Amniotic epithelial cell (primary cell): ENCODE data around the gene ARHGAP20.
A peak's percentile ranks its signal among the peaks of the same experiment; 100 is the strongest.
"Not testable (repeated sequence)": the region's sequence is repeated elsewhere in the genome, so short reads cannot be mapped to it uniquely, and the experiment has no call there.

ENCODE experiments used
- DNase-seq: peaks from one replicate; pipeline ENCODE4 v3.0.0-alpha.2; 2010; ENCODE audit warnings: low read depth

ARHGAP20 gene

DNA sequence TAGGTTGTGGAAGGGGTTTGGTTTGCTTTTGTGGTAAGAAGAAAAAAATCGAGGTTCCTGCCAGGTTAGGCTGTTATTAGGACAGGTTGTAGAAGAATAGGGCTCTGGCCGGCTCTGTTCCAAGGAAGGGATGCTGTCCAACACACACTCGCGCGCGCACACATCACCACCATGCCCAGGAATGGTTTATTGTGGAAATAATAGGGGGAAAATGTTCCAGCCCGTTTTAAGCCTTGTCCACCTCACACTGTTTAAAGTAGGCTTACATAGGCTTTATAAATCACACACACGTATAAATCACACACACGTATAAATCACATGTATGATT is 1.2 kb upstream of the ARHGAP20 start:
- no peak for DNase-seq

DNA sequence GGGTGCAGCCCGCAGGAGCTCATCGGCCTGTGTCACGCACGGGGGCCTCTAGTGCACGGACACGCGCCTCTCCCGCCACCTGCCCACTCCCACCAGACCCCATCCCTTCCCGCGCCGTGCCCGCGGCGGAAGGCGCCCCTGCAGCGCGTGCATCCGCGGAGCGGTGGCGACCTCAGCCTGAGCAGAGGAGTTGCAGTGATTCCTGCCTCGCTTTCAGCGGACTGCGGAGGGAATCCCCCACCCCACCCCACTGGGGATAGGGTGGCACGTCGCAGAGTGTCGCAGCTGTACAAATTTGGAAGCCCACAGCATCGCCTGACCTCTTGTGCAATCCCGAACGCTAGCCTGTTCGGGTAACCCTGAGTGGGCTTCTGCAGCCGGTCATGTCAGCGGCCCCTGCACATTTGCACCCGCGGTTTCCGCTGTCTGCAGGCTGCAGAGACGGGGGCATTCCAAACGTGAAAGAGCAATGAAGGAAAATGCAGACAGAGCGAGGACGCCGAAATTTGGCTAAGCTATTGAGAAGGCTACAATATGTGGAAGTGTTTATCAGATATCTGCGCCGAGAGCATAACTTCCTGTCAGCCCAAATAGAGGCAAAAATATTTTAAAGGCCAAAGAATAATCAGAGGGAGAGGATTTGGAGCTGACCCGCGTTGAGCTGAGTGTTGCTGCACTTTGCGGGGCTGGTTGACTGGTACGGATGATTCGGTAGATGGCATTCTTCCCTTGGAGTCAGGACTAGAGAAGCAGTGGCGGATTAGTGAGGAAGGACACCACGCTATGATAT is 617 bp upstream of the ARHGAP20 start:
- DNase-seq = peak; percentile 72

DNA sequence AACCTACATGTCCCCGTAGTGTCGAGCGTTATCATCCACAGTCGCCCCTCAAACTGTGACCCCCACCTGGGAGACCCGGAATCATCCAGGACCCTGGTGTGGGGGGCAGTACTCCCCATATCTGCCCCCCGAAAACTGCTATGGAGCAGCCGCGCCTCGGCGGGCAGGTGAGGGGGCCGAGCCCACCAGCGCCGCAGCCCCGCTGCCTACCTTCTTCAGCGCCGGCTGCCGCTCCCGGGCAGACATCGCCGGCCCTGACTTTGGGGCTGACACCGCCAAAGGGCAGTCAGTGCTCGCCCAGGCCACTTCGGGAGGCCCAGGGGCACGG is 825 bp downstream of the ARHGAP20 start:
- no peak for DNase-seq

DNA sequence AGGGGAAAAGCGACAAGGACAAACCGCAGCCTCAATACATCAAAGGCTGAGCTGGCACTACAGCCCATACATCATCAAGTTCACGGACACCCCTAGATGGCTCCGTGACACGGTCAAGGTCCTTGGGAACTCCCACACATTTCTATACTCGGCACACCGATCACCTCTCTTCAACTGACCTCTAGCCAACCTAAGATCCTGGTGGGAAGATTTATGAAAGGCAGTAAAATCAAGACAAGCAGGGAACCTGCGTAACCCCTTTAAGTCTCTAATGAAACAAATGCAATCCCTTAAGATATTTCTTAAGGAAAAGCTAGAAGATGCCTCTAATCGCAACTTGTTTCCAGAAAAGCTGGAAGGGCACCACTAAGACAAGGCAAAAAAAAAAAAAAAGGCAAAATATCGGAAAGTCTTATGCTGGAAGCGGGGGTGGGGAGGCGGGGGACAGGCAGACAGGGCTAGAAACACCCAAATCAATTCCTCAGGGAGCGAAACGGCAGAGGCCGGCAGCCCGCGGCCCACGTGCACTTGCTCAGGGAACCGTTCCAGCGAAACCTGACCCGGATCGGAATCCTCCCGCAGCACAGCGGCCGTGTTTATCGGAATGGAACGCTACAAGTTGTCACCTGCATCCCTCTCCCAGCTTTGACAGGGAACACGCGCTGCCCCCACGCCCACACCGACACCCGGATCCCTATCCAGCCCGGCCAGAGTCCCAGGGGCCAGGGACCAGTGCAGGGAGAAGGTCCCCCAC is 1.4 kb downstream of the ARHGAP20 start:
- DNase-seq = peak; percentile 39

DNA sequence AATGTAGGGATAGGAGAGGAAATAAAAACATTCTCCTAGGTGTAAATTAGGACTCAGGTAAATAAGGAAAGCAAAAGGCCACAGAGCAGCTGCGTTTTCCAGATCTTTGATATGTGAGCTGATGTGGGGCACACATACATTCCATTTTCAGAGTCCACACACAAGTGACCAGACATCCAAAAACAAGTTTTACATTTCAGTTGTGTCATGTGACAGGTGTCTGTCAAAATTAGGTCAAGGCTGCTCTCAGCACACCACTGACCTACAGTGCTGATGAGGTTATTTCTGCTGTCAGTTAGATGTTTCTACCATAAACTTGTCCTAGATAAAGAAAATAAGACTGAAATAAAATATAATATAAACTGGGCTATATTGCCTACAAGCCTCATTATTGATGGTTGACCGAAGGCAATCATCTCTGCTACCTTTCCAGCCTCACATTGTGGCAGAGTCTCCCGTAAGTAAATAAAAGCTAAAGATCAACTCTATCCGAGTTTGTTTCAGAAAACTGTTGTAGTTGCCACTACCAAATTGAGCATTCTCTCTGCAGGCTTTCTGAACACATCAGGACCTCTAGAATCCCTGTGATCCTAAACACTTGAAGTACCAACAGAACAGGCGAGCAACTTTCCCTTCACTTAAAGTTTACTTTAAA is 7.9 kb downstream of the ARHGAP20 start:
- no peak for DNase-seq

DNA sequence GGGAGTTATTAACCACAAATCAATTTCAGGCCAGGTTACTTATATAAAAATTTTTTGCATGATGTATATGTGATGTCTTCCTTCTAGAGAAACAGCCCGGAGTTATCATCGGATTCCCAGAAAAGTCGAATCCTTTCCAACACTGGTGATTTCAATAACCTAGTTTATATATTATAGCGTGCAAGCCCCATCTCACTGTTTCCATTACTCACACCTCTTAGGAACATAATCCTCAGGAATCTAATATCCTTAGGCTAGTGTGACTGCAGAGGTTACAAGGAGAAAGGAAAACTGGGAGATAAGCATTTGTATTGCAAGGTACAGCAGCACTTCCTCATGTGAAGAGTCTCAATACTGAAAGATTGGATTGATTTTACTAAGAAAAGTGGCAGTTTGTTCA is 20.3 kb downstream of the ARHGAP20 start:
- no peak for DNase-seq

DNA sequence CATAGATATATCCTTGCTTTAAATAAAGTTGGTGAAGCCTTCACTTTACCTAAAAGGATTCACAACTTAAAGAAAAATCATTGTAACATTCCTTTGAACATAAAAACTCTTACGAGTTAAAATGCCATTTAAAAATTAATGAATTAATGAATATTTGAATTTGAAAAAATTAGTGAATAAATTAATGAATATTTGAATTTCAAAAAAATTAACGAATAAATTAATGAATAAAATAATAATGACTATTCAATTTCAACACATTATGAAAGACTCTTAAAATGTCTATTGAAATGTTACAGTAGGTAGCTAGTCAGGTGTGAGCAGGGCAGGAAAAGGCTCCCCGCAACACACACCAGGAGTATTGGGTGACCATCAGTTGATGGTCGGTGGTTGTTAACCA is 22.9 kb downstream of the ARHGAP20 start:
- DNase-seq = no peak

DNA sequence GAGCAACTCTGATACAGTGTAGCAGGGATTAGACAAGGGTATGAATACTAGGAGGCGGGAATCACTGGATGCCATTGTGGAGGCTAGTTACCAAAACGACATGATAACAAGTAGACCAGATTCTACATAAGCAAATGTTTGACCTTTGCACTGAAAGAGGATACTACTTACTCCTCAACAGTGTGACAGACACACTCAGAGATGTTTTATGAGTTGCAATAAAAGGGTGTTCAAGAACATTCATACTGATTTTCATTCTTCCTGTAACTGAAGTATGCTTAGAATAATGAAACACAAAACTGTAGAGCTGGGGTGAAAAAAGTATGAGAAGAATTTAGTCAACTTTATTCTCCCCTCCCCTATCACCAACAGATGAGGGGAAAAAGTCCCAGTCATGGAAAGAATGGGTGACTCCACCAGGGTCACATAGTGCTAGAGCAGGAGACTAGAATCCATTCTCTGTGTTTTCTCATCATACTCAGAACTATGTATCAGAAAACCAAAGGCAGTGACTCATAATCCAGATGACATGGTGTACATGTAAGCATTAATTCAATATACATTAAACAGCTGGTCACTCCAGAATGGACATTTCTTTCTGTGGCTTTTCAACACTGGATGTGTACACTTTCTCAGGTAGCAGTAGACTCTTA is 32.8 kb downstream of the ARHGAP20 start:
- DNase-seq = peak; percentile 30

DNA sequence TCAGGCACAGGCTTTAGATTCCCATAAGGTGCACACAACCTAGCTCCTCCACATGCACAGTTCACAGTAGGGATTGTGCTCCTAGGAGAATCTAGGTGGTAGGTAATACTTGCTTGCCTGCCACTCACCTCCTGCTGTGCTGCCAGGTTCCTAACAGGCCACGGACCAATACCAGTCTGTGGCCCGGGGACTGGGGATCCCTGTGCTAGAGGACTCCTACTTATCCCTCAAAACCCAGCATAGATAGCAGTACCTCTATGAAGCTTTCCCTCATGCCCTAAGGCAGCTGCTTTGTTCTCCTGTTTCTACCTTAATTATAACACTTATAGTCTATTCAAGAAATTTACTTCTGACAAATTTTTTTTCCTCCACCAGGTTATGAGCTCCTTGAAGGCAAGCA is 36.7 kb downstream of the ARHGAP20 start:
- DNase-seq = no peak

DNA sequence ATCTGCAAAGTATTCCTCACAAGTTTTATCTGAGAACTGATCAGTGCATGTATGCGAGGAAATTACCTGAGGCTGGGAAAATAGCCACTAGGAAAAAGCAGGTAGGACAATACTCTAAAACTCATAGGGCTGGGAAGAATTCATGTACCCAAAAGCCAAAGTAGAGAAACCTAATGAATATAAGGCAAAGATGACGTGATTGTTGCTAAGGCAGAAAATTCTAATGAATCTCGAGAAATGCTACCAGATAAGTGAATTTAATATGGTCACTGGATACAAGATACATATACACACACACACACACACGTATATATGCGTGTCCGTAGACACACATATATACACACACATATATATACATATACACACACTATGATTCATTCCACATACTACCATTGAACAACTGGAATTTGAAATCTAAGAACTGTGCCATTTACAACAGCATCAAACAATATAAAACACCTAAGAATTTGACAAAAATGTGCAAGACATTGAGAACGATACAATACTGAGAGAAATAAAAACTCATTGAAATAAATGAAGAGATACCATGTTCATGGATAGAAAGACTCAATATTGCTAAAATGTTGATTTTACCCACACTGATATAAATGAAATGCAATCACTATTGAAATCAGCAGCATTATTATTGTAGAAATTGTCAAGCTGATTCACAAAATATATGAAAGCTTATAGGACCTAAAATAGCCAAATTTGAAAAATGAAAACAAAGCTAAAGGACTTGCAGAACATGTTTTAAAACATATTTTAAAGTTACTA is 46.4 kb downstream of the ARHGAP20 start:
- no peak for DNase-seq

DNA sequence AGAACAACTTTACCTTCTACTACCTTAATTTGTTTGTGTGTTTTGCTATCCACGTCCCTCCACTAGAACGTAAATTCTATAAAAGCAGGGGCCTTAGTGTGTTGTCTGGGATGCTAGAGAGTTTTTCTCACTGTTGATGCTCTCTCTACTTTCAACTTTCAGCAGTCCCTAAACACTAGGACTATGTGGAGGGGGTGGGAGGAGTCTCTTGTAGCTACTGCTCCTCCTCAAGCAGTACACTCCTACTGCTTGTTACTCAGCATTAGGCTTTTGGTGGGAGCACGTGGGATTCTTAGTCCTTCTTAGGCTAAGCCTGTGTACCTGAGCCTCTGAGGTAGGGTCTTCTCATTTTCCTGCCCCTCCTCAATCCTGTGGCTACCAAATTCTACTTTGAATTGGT is 56.3 kb downstream of the ARHGAP20 start:
- DNase-seq = no peak

DNA sequence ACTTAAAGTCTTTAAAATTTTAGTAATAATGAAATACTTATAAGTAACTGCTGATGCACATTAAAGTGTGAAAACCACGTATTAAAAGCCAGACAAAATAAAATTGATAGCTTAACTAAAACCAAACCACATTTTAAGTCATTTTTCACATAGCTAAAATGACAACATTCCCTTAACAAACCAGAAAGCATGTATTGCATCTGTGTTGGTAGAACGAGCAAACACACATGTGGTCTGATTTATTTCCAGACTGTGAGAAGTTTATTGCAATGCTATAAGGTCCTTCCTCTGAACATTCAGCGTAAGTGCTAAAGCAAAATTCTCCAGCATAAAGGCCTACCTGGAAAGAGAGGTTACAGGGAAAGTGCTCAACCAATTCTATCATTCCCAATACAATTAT is 57.8 kb downstream of the ARHGAP20 start:
- DNase-seq = no peak

DNA sequence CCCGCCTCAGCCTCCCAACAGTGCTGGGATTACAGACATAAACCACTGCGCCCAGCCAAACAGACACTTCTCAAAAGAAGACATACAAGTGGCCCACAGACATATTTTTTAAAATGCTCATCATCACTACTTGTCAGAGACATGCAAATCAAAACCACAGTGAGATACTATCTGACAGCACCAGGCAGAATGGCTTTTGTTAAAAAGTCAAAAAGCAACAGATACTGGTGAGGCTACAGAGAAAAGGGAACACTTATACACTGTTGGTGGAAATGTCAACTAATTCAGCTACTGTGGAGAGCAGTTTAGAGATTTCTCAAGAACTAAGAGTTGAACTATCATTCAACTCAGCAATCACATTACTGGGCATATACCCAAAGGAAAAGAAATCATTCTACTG is 67.0 kb downstream of the ARHGAP20 start:
- peak; percentile 73 for DNase-seq

DNA sequence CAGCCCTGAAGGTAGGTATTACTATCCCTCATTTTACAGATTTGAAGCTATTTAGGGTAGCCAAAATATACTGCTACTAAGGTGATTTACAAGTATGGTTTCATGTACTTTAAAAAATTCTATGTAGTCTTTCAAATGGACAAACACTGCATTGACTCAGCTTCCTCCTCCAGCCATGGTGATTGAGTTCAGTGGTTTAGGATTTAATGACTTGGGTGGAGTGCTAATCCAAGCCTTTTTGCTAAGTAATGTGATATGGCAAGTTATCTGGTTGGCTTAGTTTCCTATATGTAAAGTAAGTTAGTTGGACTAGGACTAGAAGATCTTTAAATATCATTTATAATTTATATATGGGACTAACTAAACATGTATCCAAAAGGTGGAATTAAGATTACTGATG is 77.9 kb downstream of the ARHGAP20 start:
- no peak for DNase-seq

DNA sequence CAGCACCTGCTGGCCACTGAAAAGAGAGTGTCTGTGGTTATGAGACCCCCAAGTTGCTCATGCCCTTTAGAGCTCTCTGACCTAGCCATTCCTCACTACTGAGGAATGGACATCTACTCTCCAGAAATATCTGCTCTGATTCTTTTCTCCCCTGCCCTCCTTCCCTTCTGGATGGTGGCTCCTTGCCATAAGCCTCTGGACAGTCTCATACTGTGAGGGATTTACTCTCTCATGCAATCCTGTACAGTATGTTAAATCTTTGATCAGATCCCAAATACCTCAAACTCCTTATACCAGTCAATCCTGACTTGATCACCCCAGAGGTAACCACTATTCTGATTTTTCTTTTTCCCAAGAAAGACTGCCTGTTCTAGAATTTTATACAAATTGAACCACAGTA is 80.7 kb downstream of the ARHGAP20 start:
- no peak for DNase-seq

DNA sequence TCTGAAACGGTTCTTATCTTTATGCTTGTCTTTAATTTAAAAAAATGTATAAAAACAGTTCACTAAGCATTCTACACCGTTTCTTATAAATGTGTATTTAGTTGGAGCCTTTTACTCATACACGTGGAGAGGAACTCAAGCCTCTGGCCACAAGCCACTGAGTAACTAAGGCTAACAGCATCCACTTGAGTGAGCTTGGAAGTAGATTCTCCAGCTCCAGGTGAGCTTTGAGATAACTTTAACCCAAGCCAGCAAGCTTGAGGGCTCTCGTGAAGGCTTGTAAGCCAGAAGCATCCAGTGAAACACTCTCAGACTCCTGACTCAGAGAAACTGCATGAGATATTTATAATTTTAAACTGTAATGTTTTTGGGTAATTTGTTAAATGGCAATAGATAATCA is 82.6 kb downstream of the ARHGAP20 start:
- DNase-seq = no peak

DNA sequence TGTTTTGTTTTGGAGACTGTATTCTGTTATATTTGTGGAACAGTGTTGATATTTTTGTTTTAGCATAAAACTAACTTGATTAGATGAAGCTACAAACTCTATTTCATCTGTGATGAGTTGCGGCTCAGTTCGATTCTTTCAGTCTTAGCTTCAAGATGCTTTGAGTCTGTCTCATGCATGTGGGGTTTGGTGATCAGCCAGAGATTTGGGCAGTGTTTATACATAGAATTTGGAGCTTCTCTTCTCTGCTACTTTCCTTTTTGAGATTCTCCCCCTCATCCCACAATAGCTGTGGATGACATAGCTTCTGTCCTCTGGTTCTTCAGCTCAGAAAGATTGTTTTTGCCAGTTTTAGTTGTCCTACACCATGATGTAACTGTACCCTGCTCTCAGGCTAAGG is 90.4 kb downstream of the ARHGAP20 start:
- DNase-seq = peak; percentile 15

DNA sequence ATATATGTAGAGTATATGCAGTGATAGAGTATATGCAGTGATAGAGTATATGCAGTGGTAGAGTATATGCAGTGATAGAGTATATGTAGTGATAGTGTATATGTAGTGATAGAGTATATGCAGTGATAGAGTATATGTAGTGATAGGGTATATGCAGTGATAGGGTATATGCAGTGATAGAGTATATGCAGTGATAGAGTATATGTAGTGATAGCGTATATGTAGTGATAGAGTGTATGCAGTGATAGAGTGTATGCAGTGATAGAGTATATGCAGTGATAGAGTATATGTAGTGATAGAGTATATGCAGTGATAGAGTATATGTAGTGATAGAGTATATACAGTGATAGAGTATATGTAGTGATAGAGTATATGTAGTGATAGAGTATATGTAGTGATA is 92.9 kb downstream of the ARHGAP20 start:
- DNase-seq = not testable (repeated sequence)

DNA sequence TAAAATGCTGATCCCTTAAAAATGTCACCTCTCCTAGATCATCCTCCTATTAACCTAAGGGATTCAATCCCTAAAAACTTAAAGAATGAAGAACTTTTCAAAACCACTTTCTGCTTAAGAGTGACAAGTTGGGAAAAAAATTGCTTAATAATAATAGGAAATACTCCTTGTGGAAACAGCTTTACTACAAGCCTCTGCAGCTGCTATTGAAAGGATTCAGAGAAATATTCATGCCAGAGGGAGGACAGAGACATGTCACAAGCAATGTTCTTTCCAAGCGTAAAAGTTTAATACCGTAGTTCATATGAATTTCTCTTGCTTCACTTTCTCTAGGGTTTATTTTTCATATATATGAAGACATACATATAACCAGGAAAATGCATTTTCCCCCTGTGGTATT is 98.2 kb downstream of the ARHGAP20 start:
- DNase-seq = no peak

DNA sequence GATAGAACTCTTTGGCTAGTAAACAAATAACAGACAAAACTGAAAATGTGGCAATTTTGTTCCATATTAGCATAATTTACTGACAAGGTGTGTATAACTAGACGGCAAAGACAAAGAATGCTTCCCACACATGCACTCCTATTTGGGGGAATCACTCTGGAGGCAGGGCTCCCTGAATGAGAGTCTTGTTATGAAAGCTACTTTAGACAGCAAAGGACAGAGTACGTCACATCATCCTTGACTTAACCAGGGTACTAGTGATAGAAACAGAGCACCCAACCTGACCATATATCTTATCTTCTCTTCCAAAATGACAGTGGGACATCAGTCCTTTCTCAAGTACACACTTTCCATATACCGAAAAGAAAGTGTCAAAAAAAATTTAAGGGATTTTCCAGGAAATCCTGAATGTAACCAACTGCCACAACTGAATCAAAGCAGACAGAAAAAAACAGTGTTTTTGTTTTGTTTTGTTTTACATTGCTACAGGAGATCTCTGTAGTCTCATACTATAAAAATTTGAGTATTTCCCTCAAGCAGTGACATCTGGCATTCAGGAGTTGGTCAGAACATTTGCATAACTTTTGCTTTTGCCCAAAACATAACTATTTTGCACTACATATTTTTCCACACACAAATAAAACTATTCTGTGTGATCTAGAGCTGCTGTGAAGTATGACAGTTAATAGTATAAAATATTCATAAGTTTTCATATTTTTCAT is 98.9 kb downstream of the ARHGAP20 start:
- peak; percentile 35 for DNase-seq

DNA sequence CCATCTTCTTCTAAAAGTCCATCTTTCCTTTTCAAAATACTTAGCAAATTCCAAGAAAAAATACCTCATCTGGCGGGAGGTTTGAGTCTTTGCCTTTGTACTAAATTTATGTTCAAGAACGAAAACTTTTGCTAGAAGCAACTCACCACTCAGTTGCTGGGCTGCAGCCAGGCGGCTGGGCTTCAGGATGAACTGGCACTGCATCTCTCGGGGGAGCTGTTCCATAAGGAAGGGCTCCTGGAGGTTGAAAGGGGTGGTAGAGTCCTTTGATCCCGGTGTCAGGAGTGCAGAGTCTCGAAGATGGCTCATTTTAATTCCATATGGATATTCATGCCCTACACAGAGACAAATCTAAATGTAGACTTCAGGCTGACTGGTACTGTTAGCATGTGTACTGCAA is 105.8 kb downstream of the ARHGAP20 start:
- no peak for DNase-seq
